Measurements from ENCODE around the gene TNFRSF19. TPM values are rescaled to one million over a fixed set of nuclear protein-coding genes. Genes with fewer than 3 reads are reported as not detected.
A peak's percentile ranks its signal among the peaks of the same experiment; 100 is the strongest.

The TNFRSF19 gene
- total and polyA plus RNA-seq, 2 of the 4 experiments (the other 2 are of a cell fraction), result 18.6 to 26.3 TPM

DNA sequence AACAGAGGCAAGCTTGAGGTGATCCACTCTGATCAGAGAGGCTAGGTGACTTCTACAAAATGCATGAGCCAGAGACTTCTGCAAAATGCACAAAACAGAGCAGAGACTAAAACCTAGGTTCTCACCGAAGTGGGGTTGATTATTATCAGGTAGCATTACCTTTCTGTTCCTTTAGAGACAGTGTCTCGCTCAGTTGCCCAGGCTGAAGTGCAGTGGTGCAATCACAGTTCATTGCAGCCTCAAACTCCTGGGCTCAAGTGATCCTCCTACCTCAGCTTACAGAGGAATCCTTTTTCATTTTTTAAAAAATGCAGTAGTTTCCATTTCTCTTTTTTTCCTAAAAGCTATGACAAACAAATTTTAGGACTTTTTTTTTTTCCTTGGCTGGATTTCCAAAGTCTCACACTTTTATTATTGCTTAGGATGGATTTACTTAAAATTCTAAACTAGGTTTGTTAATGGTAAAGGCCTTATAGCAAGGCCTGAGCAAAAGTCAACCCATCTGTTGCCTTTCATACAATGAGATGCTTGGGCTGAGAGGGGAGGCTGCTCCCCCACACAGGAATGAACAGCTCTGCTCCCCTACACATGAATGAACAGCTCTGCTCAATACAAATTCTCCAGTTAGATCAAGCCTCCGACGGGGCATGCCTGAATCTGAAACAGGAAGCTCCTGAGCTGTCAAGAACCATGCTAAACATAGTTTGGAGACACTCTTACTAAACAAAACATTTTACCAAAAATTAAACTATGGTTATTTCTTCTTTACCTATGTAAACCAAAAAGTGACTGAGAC lies 18.8 kb upstream of the TNFRSF19 start:
- dilution Hi-C loops (cut with HindIII; ENCODE audit: low sequenced_read_pairs, unreplicated experiment) (no loop called here), intact Hi-C loops (cut with micrococcal nuclease) (no loop called here), in situ Hi-C loops (cut with MboI; ENCODE audit: low sequenced_read_pairs) (no loop called here)
- no peak overlapping the region for H3K56ac ChIP-seq (ENCODE audit: extremely low read depth, insufficient read depth, low read length)
- DNase-seq, result no peak
- H3K79me1 ChIP-seq (ENCODE audit: low read depth in 1 of 2, low read length in 2 of 2), result no peaks in the 10 kb centered on the region
- peak overlapping the region; percentile 85 for H3K18ac ChIP-seq (ENCODE audit: low read depth, low read length)
- no peak overlapping the region for H3K27ac ChIP-seq (ENCODE audit: insufficient read depth, low read length)
- peak overlapping the region; percentile 28 for H2BK5ac ChIP-seq (ENCODE audit: low read depth, low read length, poor library complexity, severe bottlenecking)
- no peaks in the 10 kb centered on the region for H4K20me1 ChIP-seq (ENCODE audit: insufficient read depth, low read length)
- no peak overlapping the region for H2AK5ac ChIP-seq (ENCODE audit: low read depth, low read length)
- no peak overlapping the region for H3K23ac ChIP-seq (ENCODE audit: low read depth, low read length)
- H3K27me3 ChIP-seq (ENCODE audit: control insufficient read depth, insufficient read depth, low read length), result no peaks in the 10 kb centered on the region
- no peak overlapping the region for H3K14ac ChIP-seq (replicated peaks; ENCODE audit: low read depth, low read length)
- no peak overlapping the region for H2BK120ac ChIP-seq (ENCODE audit: low read depth, low read length)
- H3K9ac ChIP-seq (ENCODE audit: low read depth, low read length), result no peak overlapping the region
- peaks cover 5% of the 10 kb centered on the region; the same call in 1 of the 2 replicates for H3K9me3 ChIP-seq (ENCODE audit: control insufficient read depth, insufficient read depth, low read length)
- H2BK20ac ChIP-seq (ENCODE audit: low read depth, low read length), result no peak overlapping the region
- no TSS peak for BruUV-seq (replicated peaks)
- no peak overlapping the region for H3K4ac ChIP-seq (ENCODE audit: low read depth, low read length)
- peak overlapping the region; percentile 45; the same call in 1 of the 2 replicates for H3K4me2 ChIP-seq (ENCODE audit: low read depth, low read length)
- no peaks in the 10 kb centered on the region for H3K36me3 ChIP-seq (ENCODE audit: control insufficient read depth, insufficient read depth, low read length)
- POLR2A ChIA-PET (ENCODE audit: unreplicated experiment), result no interaction called here
- no peaks in the 10 kb centered on the region for H3K9me1 ChIP-seq (ENCODE audit: insufficient read depth, low read length)
- peak overlapping the region in 1 of 2 experiments; percentile 76; a peak in 1 of 4 replicates for H4K8ac ChIP-seq (ENCODE audit: low read depth in 2 of 2, low read length in 2 of 2)
- CTCF ChIA-PET, result interaction anchor here (0.6 kb wide), 3 partner anchors 10 to 1706 kb away, joined by 3 to 5 read pairs (median 3); no protein-coding TSS in a partner anchor
- 79% methylated on average over 2 of the region's 4 CpGs; no CpG with 5 or more reads in 1 of the 2 experiments for WGBS, 2 experiments (ENCODE audit: extremely low coverage in 2 of 2, insufficient read length in 1 of 2)
- no peak overlapping the region for H2BK15ac ChIP-seq (ENCODE audit: low read depth, low read length)
- peak overlapping the region; percentile 48 for H2AFZ ChIP-seq (replicated peaks; ENCODE audit: low read length, poor library complexity)
- H4K91ac ChIP-seq (ENCODE audit: insufficient read depth, low read depth, low read length), result no peak overlapping the region
- peak; percentile 32; the same call in 1 of the 2 replicates for ATAC-seq (ENCODE audit: low read depth)
- peak overlapping the region; percentile 72 for H4K5ac ChIP-seq (ENCODE audit: low read depth, low read length)
- TF ChIP-seq NFE2L2 (IDR thresholded peaks at IDR 0.05; ENCODE audit: low read depth, low read length), result no peak
- TF ChIP-seq MAZ (IDR thresholded peaks at IDR 0.05; ENCODE audit: borderline replicate concordance, low read depth, low read length), result no peak
- peaks cover 6% of the 10 kb centered on the region for H3K4me1 ChIP-seq (ENCODE audit: control insufficient read depth, insufficient read depth, low read length)
- no peak overlapping the region for H3K4me3 ChIP-seq (ENCODE audit: insufficient read depth, low read depth, low read length)
- H2AK9ac ChIP-seq (replicated peaks; ENCODE audit: low read depth, low read length, poor library complexity), result no peak overlapping the region

Measured in IMR-90 (cell line).